Mesenchymal stem cell (in vitro differentiated cells and primary cell): Measurements from ENCODE around the gene MSH4.

ENCODE experiments used
- DNase-seq: peaks from one replicate; pipeline ENCODE4 v3.0.0-alpha.2; 2013
- H2AFZ ChIP-seq: one replicate; pipeline ENCODE4 v1.6.1; 2013; ENCODE audit warnings: low read depth, mild to moderate bottlenecking, control low read depth, inconsistent platforms, low read length, moderate library complexity
- H2AK5ac ChIP-seq: 2 replicates; pipeline ENCODE4 v1.6.1; 2013; ENCODE audit warnings: low read length, moderate library complexity, mild to moderate bottlenecking, inconsistent platforms; ENCODE audit not compliant: severe bottlenecking
- H2BK120ac ChIP-seq: one replicate; pipeline ENCODE4 v1.6.1; 2013; ENCODE audit warnings: low read depth, mild to moderate bottlenecking, inconsistent platforms, low read length, moderate library complexity
- H2BK12ac ChIP-seq, 2 experiments: one replicate each; pipeline ENCODE4 v1.6.1; 2013; ENCODE audit warnings: inconsistent platforms in 2 of 2, low read length in 2 of 2, mild to moderate bottlenecking in 2 of 2, moderate library complexity in 2 of 2, control low read depth in 1 of 2
- H2BK15ac ChIP-seq: one replicate; pipeline ENCODE4 v1.6.1; 2013; ENCODE audit warnings: mild to moderate bottlenecking, low read depth, inconsistent platforms; ENCODE audit not compliant: poor library complexity, severe bottlenecking
- H2BK5ac ChIP-seq: 2 replicates; pipeline ENCODE4 v1.6.1; 2013; ENCODE audit warnings: low read depth, mild to moderate bottlenecking, low read length, control low read depth, inconsistent platforms; ENCODE audit not compliant: poor library complexity, severe bottlenecking
- H3K14ac ChIP-seq, 2 experiments: one replicate each; pipeline ENCODE4 v1.6.1; 2013; ENCODE audit warnings: inconsistent platforms in 2 of 2, low read length in 2 of 2, control low read depth in 1 of 2, mild to moderate bottlenecking in 1 of 2, moderate library complexity in 1 of 2
- H3K18ac ChIP-seq, 2 experiments: one replicate each; pipeline ENCODE4 v1.6.1; 2013; ENCODE audit warnings: inconsistent platforms in 2 of 2, low read length in 2 of 2, control low read depth in 1 of 2, low read depth in 1 of 2, mild to moderate bottlenecking in 1 of 2
- H3K23ac ChIP-seq, 2 experiments: one replicate each; pipeline ENCODE4 v1.6.1; 2013; ENCODE audit warnings: inconsistent platforms in 2 of 2, low read length in 2 of 2, mild to moderate bottlenecking in 2 of 2, moderate library complexity in 2 of 2, control low read depth in 1 of 2
- H3K27ac ChIP-seq: 2 replicates; pipeline ENCODE4 v1.5.1; 2013; ENCODE audit warnings: mild to moderate bottlenecking, moderate library complexity, low read length, control low read depth, inconsistent platforms; ENCODE audit not compliant: poor library complexity, severe bottlenecking
- H3K27me3 ChIP-seq, 2 experiments: 2 replicates each; pipeline versions ENCODE4 v1.6.1 to v1.7.0; 2013; ENCODE audit warnings: low read length in 2 of 2, mild to moderate bottlenecking in 2 of 2, moderate library complexity in 2 of 2, control low read depth in 1 of 2, inconsistent platforms in 1 of 2; ENCODE audit not compliant: control insufficient read depth in 1 of 2, insufficient read depth in 1 of 2
- H3K36me3 ChIP-seq, 2 experiments: 2 replicates each; pipeline versions ENCODE4 v1.6.1 to v1.7.0; 2013; ENCODE audit warnings: low read length in 2 of 2, control low read depth in 1 of 2, inconsistent platforms in 1 of 2, low read depth in 1 of 2, mild to moderate bottlenecking in 1 of 2; ENCODE audit not compliant: insufficient read depth in 2 of 2, control insufficient read depth in 1 of 2
- H3K4ac ChIP-seq, 2 experiments: one replicate each; pipeline ENCODE4 v1.6.1; 2013; ENCODE audit warnings: inconsistent platforms in 2 of 2, low read length in 2 of 2, mild to moderate bottlenecking in 2 of 2, moderate library complexity in 2 of 2, control low read depth in 1 of 2, low read depth in 1 of 2
- H3K4me1 ChIP-seq: 2 replicates; pipeline ENCODE4 v1.6.1; 2013; ENCODE audit warnings: low read depth, low read length, control low read depth; ENCODE audit not compliant: control insufficient read depth, insufficient read depth
- H3K4me2 ChIP-seq: 2 replicates; pipeline ENCODE4 v1.6.1; 2013; ENCODE audit warnings: low read length, mild to moderate bottlenecking, inconsistent platforms; ENCODE audit not compliant: poor library complexity, severe bottlenecking
- H3K4me3 ChIP-seq, 2 experiments: 2 replicates each; pipeline versions ENCODE4 v1.5.1 to v1.7.0; 2013; ENCODE audit warnings: low read length in 2 of 2, mild to moderate bottlenecking in 2 of 2, control low read depth in 1 of 2, low read depth in 1 of 2; ENCODE audit not compliant: insufficient read depth in 1 of 2
- H3K79me1 ChIP-seq: replicated peaks from 2 replicates; pipeline ENCODE4 v1.6.1; 2013; ENCODE audit warnings: mild to moderate bottlenecking, control low read depth, low read length, inconsistent platforms; ENCODE audit not compliant: poor library complexity, severe bottlenecking
- H3K9ac ChIP-seq: 2 replicates; pipeline ENCODE4 v1.7.0; 2013; ENCODE audit warnings: mild to moderate bottlenecking, low read length, moderate library complexity
- H3K9me3 ChIP-seq: 2 replicates; pipeline ENCODE4 v1.7.0; 2013; ENCODE audit warnings: mild to moderate bottlenecking, low read length; ENCODE audit not compliant: control insufficient read depth
- H4K8ac ChIP-seq: one replicate; pipeline ENCODE4 v1.6.1; 2013; ENCODE audit warnings: inconsistent platforms, mild to moderate bottlenecking, low read length, moderate library complexity
- H4K91ac ChIP-seq: one replicate; pipeline ENCODE4 v1.6.1; 2013; ENCODE audit warnings: mild to moderate bottlenecking, low read length, inconsistent platforms
- WGBS: methylation state at CpG from one replicate; pipeline ENCODE4 v1.1.7; 2013; ENCODE audit warnings: mixed read lengths; 5-methylcytosine and 5-hydroxymethylcytosine counted together

Gene MSH4

DNA sequence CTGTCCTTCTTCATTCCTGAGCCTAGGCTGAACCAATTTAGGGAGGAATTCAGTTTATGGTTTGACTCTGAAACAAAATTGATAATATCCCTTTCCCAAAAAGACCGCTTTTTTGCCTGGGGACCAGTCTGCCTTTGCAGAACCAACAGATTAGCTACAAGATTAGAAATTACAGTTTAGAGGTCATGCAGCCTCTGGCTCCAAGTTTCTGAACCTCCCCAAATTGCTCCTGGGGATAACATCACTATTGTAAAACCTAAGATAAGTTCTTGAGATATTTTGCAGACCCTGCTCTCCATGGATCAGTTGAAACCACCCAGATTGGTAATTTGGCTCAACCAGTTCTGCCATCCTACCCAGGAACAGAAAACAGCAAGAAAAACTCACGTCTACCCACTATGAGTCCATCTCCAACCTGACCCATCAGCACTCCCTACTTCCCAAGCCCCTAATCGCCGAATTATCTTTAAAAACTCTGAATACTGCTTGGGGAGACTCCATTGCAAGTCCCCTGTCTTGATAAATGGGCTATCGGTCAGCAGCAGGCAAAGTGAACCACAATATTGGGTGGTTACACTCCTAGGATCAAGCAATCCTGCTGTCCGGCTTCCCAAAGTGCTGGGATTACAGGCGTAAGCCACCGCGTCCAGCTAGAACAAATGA, 11.2 kb upstream of the MSH4 start:
- Histone ChIP-seq H3K18ac (peak overlapping the region; percentile 64 to 83), H2AFZ (peak overlapping the region; percentile 44), H4K91ac (no peak overlapping the region), H3K79me1 (peaks cover 2% of the 10 kb centered on the region), H4K8ac (peak overlapping the region; percentile 94), H3K27me3 (no peaks in the 10 kb centered on the region), H2BK12ac (no peak overlapping the region), H3K9me3 (no peaks in the 10 kb centered on the region), H3K9ac (peak overlapping the region; percentile 99), H3K23ac (no peak overlapping the region), H2BK15ac (no peak overlapping the region), H3K4me3 (peak overlapping the region; percentile 33 to 93), H3K36me3 (peaks cover 3 to 29% of the 10 kb centered on the region in 2 experiments), H3K4ac (peak overlapping the region in 1 of 2 experiments; percentile 88), H3K27ac (peak overlapping the region; percentile 82), H3K4me1 (peaks cover 3% of the 10 kb centered on the region), H2BK120ac (peak overlapping the region; percentile 61), H2AK5ac (peak overlapping the region; percentile 22), H3K14ac (no peak overlapping the region), H3K4me2 (peak overlapping the region; percentile 76), H2BK5ac (peak overlapping the region; percentile 62)
- no peak for DNase-seq
- WGBS: 24% methylated on average over 6 of the region's 9 CpGs

- peak within 1 kb of the TSS; percentile 73 for H2BK120ac ChIP-seq
- peak within 1 kb of the TSS in 1 of 2 experiments; percentile 86 for H3K14ac ChIP-seq
- H3K36me3 ChIP-seq: peaks cover 3 to 37% of the 10 kb centered on the region in 2 experiments
- peak within 1 kb of the TSS; percentile 44 for H2AFZ ChIP-seq
- peak within 1 kb of the TSS; percentile 22 for H2AK5ac ChIP-seq
- H3K4me2 ChIP-seq: peak within 1 kb of the TSS; percentile 86
- no peaks in the 10 kb centered on the region for H3K9me3 ChIP-seq
- peak within 1 kb of the TSS; percentile 75 to 93 for H3K4me3 ChIP-seq
- H3K4ac ChIP-seq: peak within 1 kb of the TSS in 1 of 2 experiments; percentile 88
- H4K91ac ChIP-seq: peak within 1 kb of the TSS; percentile 50
- H2BK5ac ChIP-seq: peak within 1 kb of the TSS; percentile 90
- DNase-seq: peak; percentile 96
- peak within 1 kb of the TSS; percentile 91 to 92 for H3K18ac ChIP-seq
- H3K27me3 ChIP-seq: no peaks in the 10 kb centered on the region
- under 1% methylated on average over 25 of the region's 28 CpGs for WGBS
- H3K4me1 ChIP-seq: peaks cover 5% of the 10 kb centered on the region
- H3K27ac ChIP-seq: peak within 1 kb of the TSS; percentile 92
- peaks cover 4% of the 10 kb centered on the region for H3K79me1 ChIP-seq
- peak within 1 kb of the TSS; percentile 99 for H3K9ac ChIP-seq
- H3K23ac ChIP-seq: peak within 1 kb of the TSS in 1 of 2 experiments; percentile 90
- peak within 1 kb of the TSS; percentile 94 for H4K8ac ChIP-seq
- H2BK12ac ChIP-seq: no peak within 1 kb of the TSS
- no peak within 1 kb of the TSS for H2BK15ac ChIP-seq
These were observed 10.5 kb upstream of the MSH4 start, which contains the start of gene RABGGTB for GRCh38 chr1:75785983-75786853. Gene RABGGTB, plus strand, starts transcription at chr1:75786256. Its CDS starts 16 bp downstream, at chr1:75786272.

DNA sequence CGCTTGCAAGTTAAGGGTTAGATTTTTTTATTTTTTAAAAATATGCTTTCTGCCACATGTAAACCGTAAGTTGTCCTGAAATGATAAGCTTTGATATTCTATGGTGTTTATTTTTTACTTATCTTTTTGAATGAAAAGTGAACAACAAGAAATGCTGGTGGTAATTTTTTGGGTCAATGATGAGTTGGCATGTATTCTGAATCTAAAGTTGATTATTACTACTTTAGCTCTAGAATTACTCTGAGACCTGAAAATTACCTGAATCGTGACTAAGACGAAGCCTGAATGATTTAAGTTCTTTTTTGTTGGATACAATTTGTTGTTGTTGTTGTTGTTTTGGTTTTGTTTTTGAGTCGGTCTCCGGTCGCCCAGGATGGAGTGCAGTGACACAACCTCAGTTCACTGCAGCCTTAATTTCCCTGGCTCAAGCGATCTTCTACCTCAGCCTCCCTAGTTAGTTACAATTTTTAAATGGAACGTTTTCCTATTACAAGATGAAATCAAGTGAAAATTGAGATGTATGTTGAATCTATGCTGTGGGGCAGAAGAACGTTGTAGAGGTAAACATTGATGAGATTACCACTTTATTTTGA, 9.7 kb upstream of the MSH4 start:
- Histone ChIP-seq H3K14ac (no peak overlapping the region), H2BK5ac (no peak overlapping the region), H2AK5ac (no peak overlapping the region), H4K91ac (no peak overlapping the region), H2AFZ (no peak overlapping the region), H3K9ac (peak overlapping the region; percentile 99), H3K18ac (no peak overlapping the region), H3K79me1 (peaks cover 4% of the 10 kb centered on the region), H4K8ac (no peak overlapping the region), H3K4me3 (peak overlapping the region; percentile 47 to 93), H3K4me2 (peak overlapping the region; percentile 86), H3K27me3 (no peaks in the 10 kb centered on the region), H3K23ac (no peak overlapping the region), H3K36me3 (peaks cover 3 to 45% of the 10 kb centered on the region in 2 experiments), H2BK15ac (no peak overlapping the region), H3K4me1 (peaks cover 5% of the 10 kb centered on the region), H2BK120ac (no peak overlapping the region), H3K4ac (no peak overlapping the region), H2BK12ac (no peak overlapping the region), H3K9me3 (no peaks in the 10 kb centered on the region), H3K27ac (no peak overlapping the region)
- DNase-seq: no peak
- under 1% methylated on average over 6 of the region's 10 CpGs for WGBS
